HS-5 (cell line): ENCODE data around the gene GALK2.
"Not testable (repeated sequence)": the region's sequence is repeated elsewhere in the genome, so short reads cannot be mapped to it uniquely, and the experiment has no call there.

ENCODE experiments used
- DNase-seq: peaks from one replicate; pipeline ENCODE4 v3.0.0-alpha.2; 2012; ENCODE audit warnings: low read depth

The GALK2 gene

DNA sequence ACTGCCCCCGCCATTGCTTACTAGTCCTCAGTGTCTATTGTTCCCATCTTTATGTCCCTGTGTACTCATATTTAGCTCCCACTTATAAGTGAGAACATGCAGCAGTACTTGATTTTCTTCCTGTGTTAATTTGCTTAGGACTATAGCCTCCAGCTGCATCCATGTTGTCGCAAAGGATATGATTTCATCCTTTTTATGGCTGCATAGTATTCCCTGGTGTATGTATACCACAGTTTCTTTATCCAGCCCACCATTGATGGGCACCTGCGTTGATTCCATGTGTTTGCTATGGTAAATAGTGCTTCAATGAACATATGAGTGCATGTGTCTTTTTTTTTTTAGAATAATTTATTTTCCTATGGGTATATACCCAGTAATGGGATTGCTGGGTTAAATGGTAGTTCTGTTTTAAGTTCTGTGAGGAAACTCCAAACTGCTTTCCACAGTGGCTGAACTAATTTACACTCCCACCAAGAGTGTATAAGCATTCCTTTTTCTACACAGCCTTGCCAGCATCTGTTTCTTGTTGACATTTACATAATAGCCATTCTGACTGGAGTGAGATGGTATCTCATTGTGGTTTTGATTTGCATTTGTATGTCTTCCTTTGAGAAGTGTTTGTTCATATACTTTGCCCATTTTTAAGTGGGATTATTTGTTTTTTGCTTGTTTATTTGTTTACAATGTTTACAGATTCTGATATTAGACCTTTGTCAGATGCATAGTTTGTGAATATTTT lies 53.7 kb downstream of the GALK2 start:
- no peak for DNase-seq

DNA sequence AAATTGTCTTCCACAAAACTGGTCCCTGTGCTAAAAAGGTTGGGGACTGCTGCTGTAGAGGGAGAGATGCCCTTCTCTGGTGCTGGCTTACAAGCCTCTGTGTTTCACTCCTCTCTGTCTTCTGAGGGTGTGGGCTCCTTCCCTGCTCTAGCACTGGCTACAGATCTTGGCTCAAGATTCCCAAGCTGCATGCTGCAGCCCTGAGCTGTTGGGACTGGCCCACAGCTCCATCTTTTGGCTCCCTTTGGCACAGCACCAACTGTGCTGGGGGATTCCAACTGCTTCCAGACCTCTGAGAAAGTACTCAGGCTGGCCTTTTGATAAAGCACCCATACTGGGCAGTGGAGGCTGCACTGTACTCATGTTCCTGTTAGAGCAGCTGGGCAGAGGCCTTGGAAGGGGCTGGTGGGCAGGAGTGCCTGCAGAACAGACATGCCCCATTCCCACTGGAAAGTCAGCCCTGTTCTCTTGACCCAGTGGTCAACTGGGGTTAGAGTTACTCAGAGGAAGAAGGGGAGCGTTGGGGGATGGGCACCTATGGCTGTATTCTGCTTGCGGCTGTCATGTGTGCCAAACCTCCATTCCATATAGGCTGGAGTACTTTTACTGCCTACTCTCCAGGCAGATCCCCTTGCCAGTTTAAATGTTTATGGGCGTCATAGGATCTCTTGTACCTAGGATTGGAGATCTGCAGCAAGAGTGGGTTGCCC lies 55.7 kb downstream of the GALK2 start:
- no peak for DNase-seq

DNA sequence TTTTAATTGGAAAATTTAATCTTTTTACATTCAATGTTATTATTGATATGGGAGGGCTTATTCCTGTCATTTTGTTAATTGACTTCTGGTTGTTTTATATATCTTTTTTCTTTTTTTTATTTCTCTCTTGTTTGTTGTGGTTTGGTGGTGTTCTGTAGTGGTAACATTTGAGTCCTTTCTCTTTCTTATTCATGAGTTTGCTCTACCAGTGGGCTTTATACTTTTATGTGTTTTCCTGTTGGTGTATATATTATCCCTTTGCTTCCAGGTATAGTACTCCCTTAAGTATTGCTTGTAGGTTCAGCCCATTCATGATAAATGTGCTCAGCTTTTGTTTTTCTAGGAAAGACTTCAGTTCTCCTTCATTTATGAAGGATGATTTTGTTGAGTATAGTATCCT lies 57.6 kb downstream of the GALK2 start:
- DNase-seq: no peak

DNA sequence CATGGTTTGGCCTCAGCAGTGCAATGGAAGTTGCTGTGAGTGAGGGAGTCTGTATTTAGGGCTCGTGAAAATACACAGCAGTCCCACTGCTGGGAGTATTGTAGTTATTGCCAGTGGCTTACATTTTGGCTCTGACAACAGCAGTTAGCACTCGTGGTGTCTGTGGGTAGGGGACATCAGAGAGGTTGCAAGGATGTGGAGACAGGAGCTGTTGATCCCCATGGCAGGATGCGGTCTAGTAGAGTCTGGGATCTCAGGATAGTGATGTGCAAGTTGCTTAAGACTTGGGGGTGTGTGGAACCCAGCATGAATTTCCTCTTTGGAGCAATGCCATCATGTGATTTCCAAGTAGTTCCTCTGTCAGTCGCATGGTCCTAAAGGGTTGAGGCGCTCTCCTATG lies 59.9 kb downstream of the GALK2 start:
- DNase-seq: no peak

DNA sequence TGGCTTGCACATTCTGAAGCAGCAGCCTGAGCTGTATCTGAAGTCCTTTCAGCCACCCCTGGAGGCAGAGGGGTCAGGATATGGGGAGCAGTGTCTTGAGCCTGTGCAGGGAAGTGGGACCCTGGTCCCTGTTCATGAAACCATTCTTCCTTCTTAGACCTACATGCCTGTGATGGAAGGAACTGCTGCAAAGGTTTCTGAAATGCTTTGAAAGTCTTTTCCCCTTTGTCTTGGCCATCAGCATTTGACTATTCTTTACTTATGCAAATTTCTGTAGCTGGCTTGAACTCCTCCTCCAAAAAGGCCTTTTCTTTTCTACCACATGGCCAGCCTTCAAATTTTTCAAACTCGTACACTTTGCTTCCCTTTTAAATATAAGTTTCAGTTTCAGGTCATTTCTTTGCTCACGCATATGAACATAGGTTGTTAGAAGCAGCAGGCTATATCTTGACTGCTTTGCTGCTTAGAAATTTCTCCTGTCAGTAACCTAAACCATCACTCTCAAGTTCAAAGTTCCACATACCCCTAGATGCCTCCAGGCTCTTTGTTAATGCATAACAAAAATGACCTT lies 62.3 kb downstream of the GALK2 start:
- DNase-seq: no peak

DNA sequence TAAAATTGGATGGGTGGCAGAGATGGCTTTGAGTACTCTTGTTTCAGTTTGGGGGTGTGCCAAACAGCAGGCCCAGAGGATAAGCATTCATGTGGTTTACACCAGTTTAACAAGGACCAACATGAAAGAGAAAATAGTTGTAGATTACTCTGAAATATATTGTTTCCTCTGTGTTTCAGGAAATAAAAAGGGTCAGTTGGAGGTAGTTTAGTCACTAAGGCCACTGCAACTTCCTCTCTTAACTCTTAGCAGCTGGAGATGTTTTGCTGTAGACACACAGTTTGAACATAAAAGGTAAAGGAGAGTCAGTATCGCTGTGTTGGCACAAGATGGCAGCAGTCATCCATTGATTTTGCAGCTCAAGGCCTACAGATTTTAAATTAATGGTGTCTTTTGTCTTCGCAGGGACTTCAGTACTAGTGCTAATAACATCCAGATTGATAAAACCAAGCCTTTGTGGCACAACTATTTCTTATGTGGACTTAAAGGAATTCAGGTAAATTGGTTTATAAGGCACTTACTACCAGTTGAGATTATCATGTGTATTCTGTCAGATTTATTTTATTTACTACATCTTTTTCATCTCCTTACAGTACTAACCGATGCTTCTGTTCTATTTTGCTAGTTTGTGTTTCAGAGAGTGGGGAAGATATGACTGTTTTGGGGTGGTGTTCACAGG lies 65.5 kb downstream of the GALK2 start:
- DNase-seq: peak; percentile 74

DNA sequence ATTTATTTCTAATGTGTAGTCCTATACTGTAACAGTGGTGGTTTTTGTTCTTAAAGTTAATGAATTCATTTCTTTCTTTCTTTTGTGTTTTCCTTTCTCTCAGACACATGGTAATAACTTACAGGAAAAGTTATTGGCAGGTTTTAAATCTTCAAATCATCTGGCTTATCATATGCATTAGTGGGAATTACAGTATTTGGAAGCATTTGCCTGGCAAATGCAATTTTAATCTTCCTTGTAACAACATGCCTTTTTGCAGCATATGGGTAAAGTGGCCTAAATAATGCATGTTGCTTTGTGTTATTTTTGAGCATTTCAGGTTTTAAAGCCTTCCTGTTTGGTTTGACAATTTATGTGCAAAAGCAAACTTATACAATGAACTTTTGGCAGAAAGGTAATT lies 66.8 kb downstream of the GALK2 start:
- no peak for DNase-seq

DNA sequence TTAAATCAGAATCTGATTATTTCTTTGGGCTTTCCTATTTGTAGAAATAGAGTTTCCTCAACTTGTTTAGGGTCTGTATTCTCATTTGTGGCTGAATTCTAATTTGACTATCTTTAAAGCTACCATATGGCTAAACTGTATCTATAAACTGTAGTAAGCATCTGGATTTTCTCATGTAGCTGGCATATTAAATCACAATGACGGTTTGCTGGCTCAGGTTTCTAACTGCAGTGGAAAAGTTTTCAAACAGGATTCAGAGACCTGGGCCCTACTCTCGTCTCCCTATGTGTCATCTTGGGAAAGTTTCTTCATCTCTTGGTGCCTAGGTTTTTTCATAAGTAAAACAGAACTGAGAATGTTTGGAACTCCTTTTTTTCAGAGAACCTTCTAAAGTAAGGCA lies 68.3 kb downstream of the GALK2 start:
- no peak for DNase-seq

DNA sequence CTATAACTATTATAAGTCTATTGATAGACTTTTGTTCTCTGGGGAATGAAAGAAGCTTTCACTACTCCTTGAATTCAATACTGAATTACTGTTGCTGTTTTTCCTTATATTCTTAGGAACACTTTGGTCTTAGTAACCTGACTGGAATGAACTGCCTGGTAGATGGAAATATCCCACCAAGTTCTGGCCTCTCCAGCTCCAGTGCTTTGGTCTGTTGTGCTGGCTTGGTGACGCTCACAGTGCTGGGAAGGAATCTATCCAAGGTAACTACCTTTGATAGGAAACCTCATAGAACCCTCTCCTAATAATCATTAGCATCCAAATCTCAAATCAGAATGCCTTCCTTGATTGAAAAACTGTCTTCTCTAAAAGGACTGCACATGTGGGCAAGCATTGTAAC lies 69.1 kb downstream of the GALK2 start:
- no peak for DNase-seq

DNA sequence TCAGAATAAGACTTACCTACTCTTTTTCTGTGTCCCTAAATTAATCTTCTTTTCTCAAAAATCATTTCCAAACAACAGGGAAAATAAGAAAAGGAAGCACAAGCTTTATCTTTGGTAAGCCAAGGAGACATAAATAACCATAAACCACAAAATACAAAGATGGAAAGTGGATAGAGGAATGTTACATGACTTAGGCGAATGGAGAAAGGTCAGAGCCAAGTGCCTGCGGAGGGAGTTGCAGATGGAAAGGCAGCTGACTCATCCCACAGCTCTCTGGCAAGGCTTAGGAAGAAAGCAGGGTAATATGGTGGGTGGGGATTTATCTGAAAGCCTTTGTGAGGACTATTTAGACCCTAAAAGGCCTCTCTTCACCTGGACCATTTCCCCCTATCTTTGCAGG lies 72.8 kb downstream of the GALK2 start:
- peak; percentile 40 for DNase-seq

DNA sequence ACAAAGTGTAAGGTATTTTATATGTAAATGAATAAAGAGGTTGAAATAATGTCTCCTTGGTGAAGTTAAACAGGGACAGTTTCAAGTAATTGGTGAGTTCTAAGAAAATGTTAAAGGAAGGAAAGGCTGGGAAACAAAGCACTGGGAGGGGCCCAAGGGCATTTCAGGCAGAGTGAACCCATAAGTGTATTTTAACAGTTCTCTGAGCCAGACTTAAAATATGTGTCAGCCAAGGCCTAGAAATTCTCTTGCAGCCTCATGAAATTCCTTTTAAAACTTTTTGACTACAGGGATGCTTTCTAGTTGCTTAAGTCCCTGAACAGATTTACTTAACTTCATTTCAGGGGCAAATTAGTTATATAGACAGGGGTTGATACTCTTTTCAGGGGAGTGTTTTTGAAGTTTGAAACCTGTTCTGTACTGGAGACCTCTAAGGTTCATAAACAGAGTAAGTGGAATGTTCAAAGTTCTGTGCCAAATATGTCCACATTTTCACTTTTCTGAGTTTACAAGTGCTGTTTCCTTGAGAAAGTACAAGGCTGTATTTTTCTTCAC lies 77.6 kb downstream of the GALK2 start:
- no peak for DNase-seq

DNA sequence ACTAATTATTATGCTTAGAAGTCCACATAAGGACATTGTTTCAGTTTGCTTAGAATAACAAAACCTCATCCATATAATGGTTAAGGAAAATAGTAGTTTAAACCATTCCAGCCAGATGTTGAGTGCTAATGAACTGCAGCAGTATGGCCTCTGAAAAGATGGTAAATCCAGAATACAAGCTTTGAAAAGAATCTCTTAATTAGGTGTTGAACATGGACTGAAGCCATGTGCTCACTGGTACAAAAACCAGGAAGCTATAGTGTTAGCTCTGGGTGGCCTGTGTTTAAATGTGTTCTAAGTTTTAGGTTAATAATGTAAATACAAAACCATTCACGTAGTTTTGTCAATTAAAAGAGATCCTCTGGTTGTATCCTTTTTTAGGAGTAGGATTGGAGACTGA lies 78.2 kb downstream of the GALK2 start:
- DNase-seq: no peak

DNA sequence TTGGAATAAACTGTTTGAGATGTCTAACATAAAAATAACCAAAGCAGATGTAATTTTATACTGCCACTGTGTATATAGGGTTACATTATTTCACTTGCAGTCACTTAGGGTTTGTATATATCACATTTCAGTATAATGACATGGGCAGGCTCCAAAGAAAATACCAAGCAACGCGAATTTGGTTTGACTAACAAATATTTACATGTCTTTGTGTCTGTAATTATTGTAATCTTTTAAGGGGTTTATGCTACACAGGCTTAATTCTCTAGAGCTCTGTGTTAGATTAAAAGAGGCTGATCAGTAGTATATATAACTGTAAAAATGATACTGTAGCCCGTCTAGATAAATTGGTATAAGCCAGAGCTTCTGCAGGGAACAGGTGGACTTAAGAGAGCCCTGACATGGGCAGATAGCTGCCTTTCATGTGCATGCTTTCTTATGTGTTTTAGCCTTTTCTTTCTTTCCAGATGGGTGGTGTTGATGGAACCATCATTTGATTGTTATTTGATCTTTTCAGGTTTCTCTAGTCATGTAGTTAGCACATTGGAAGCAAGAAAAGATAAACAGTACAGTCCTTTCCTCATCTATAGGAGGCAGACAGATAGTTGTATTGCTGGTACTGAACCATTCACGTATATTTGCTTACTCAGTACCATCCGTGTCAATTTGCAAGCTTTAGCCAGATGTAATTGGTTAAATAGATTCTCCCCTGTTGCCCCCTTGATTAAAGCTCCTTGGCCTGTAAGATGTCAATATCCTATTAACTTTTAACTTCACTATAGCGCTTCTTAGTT lies 86.1 kb downstream of the GALK2 start:
- DNase-seq: no peak

DNA sequence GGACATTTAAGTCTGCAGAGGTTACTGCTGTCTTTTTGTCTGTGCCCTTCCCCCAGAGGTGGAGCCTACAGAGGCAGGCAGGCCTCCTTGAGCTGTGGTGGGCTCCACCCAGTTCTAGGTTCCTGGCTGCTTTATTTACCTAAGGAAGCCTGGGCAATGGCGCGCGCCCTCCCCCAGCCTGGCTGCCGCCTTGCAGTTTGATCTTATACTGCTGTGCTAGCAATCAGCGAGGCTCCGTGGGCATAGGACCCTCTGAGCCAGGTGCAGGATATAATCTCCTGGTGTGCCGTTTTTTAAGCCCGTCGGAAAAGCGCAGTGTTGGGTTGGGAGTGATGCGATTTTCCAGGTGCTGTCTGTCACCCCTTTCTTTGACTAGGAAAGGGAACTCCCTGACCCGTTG lies 95.1 kb downstream of the GALK2 start:
- DNase-seq: not testable (repeated sequence)

DNA sequence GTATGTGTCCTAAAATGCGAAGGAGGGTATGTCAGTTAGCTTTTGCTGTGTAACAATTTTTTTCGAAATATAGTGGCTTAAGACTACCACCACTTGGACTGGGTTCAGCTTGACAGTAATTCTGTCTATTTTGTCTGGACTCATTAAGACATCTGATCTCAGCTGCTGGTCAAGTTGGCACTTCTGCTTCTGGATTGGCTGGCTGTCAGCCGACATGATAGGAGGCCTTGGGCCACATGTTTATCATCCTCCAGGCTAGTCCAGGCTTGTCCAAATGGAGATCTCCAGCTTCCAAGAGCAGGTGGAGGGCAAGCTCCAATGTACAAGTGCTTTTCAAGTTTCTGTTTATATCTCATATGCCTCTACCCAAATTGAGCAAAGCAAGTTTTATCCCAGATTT lies 95.9 kb downstream of the GALK2 start:
- no peak for DNase-seq

DNA sequence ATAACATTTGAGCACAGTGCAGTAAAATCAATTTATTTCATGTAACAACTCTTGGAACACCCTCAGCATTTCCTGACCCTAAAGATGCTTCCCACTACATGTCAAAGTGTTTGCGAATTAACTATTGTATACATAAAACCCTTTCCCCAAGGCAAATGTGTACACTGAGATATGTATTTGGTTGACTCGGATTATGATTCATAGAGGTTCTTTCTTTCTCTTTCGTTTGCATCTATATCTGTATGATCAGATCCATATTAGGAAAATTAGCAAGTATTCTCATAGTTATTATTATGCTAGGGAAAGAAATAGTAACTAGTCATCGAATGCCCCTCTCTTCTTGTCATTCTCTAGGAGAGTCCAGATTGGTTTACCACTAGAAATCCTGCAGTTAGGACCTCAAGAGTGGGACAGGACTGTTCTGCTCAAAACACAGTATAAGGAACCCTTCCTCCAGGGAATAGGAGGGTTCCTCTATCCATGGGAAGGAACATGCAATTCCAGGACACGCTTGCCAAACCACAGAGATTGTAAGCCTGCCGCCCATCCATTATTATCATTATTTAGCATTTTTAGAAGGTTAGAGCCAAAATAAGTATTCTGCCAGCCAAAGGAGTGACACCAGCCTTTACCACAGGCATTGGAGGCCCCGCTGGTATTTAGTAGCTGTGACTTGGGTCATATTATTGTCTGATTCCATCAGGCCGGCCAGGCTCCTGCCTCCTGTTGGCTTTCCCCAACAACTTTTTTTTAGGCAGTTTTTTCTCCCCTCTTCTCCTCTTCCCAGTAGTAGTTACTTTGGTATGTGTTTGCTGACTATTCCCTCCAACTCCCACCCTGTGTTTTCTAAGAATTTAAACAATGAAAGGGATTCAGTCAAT lies 100.7 kb downstream of the GALK2 start:
- no peak for DNase-seq

DNA sequence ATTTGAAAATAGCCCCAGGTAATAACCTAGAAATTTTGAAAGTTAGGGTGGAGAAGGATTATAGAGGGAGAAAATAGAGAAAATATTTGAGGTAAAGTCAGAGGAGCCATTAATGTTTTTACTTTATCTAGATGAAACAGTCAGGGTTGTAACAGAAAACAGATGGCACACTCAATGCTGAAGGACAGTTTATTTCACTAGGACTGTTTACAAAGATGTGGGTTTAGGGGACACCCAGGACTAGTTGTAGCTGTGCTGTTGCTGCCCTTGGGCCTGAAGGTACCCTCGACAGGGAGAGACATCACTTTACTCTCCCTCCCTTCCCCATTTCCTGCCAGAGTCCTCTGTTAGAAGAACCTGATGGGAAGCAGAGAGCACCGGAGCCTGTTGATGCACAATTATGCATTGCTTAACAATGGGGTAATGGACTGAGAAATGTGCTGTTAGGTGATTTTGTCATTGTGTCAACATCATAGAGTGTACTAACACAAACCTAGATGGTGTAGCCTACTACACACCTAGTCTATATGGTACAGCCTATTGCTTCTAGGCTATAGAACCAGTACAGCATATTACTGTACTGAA lies 103.8 kb downstream of the GALK2 start:
- no peak for DNase-seq

DNA sequence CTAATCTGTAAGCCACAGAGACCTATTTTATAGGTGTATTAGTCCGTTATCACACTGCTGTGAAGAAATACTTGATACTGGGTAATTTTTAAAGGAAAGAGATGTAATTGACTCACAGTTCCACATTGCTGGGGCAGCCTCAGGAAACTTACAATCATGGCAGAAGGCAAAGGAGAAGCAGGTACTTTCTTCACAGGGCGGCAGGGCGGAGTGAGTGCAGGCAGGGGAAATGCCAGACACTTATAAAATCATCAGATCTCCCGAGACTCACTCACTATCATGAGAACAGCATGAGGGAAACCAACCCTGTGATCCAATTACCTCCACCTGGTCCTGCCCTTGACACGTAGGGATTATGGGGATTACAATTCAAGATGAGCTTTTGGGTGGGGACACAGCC lies 108.7 kb downstream of the GALK2 start:
- DNase-seq: no peak

DNA sequence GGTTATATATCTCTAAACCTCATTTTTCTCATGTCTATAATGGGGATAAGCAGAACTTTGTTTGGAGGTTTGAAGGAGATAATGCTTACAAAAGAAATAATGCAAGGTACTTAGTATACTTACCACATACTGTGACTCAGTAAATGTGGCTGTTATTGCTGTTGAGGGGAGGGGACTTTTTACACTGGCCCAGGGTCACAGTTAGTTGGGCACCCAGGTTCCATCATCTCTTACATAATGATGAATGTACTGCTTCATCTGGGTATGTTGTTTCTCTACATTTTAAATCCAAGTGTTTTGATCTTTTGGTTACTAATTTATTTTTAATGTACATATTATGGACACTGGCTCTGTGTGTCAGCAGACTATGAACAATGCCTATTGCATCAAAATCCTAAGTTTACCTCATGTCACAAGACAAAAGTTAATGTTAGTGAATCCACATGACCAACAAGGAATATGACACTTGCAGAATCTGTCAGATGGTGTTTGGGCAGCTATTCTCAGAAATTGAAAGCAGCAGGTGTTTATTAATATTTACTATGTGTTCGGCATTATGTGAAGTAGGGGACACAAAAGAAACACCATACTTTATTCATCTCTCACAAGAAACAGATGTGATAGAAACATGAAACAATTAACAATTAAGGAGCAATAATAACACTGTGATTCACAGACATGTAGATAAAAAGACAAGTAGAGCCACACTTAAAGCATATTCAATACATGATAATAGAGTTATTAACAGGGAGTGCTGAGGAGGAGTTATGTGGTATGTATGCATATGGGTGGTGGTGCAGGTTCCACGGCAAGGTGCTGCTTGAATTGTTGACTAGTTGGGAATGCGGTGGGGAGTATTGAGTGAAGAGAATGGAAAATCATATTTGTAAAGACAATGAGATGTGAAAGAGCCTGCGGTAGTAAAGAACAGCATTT lies 109.7 kb downstream of the GALK2 start:
- DNase-seq: no peak
